GM18951 (cell line): Measurements from ENCODE around the gene LRRC10B.

Source experiments
- POLR2A ChIP-seq: IDR thresholded peaks from 4 replicates; pipeline ENCODE4 v1.6.1; 2011; ENCODE audit warnings: mild to moderate bottlenecking; ENCODE audit not compliant: insufficient read length, insufficient read depth; ENCODE audit errors: extremely low read depth
- in situ Hi-C: fragments of 300-500 bp; cut with MboI; formaldehyde crosslinking; loops from one replicate; pipeline ENCODE4 v1.12.0; 2022; ENCODE audit warnings: low sequenced_read_pairs, mixed read lengths, inconsistent platforms; ENCODE audit not compliant: unreplicated experiment

The LRRC10B gene

GRCh38 chr11:61555051-61555969 is 46.8 kb downstream of the LRRC10B start:
- in situ Hi-C loops, result no loop called here
- TF ChIP-seq POLR2A, result no peak

- in situ Hi-C loops, result no loop called here
- TF ChIP-seq POLR2A, result no peak
Measured at GRCh38 chr11:61555978-61556377, 47.4 kb downstream of the LRRC10B start.

- TF ChIP-seq POLR2A, result no peak
- in situ Hi-C loops, result no loop called here
Measured at GRCh38 chr11:61556621-61557020, 48.1 kb downstream of the LRRC10B start.
